Common myeloid progenitor, CD34-positive (primary cell): Measurements from ENCODE around the gene HELZ.
"Not testable (repeated sequence)": the region's sequence is repeated elsewhere in the genome, so short reads cannot be mapped to it uniquely, and the experiment has no call there.

Experiments used
- CTCF ChIA-PET: fragments of 350-600 bp; sonication (Branson Sonifier 250); formaldehyde crosslinking; loops from one replicate; lab custom pipeline; 2021; ENCODE audit warnings: antibody characterized with exemption; lab: Charles Lee
- POLR2A ChIA-PET: fragments of 350-600 bp; sonication (Branson Sonifier 250); formaldehyde crosslinking; loops from one replicate; lab custom pipeline; 2021; ENCODE audit warnings: antibody characterized with exemption; lab: Charles Lee
- DNase-seq, 3 donors: peaks; one replicate each; pipeline versions ENCODE4 v3.0.0 to v3.0.0-alpha.2; 2013
- H3K27ac ChIP-seq, 2 experiments: 1 replicate in 1 of 2; 2 replicates in 1 of 2; pipeline ENCODE4 v1.7.0; 2013; ENCODE audit warnings: inconsistent platforms in 2 of 2, low read length in 2 of 2, mild to moderate bottlenecking in 2 of 2, low read depth in 1 of 2, moderate library complexity in 1 of 2; ENCODE audit not compliant: severe bottlenecking in 2 of 2, insufficient read depth in 1 of 2, poor library complexity in 1 of 2
- H3K27me3 ChIP-seq, 5 experiments: replicated peaks in 2 of 5; 1 replicate in 3 of 5; 2 replicates in 2 of 5; pipeline versions ENCODE4 v1.6.1 to v1.7.0; 2013; ENCODE audit warnings: low read length in 4 of 5, mild to moderate bottlenecking in 2 of 5, moderate library complexity in 2 of 5, inconsistent platforms in 1 of 5; ENCODE audit not compliant: insufficient read depth in 5 of 5, control insufficient read depth in 4 of 5
- H3K36me3 ChIP-seq, 4 experiments: 1 replicate in 2 of 4; 2 replicates in 2 of 4; pipeline versions ENCODE4 v1.6.1 to v1.7.0; 2013; ENCODE audit warnings: low read length in 3 of 4, control low read depth in 1 of 4, mild to moderate bottlenecking in 1 of 4; ENCODE audit not compliant: control insufficient read depth in 4 of 4, insufficient read depth in 4 of 4
- H3K4me1 ChIP-seq, 4 experiments: 1 replicate in 3 of 4; 2 replicates in 1 of 4; pipeline versions ENCODE4 v1.6.1 to v1.7.1; 2013; ENCODE audit warnings: low read length in 3 of 4, mild to moderate bottlenecking in 3 of 4, control low read depth in 1 of 4, inconsistent platforms in 1 of 4, moderate library complexity in 1 of 4; ENCODE audit not compliant: control insufficient read depth in 4 of 4, insufficient read depth in 4 of 4; ENCODE audit errors: control extremely low read depth in 1 of 4
- H3K4me3 ChIP-seq, 7 experiments: 1 replicate in 4 of 7; 2 replicates in 3 of 7; pipeline versions ENCODE4 v1.5.1 to v1.7.0; 2013; ENCODE audit warnings: mild to moderate bottlenecking in 7 of 7, low read length in 6 of 7, moderate library complexity in 6 of 7, inconsistent platforms in 2 of 7, low read depth in 2 of 7, control low read depth in 1 of 7; ENCODE audit not compliant: insufficient read depth in 4 of 7, control insufficient read depth in 1 of 7; ENCODE audit errors: extremely low read depth in 1 of 7
- H3K9me3 ChIP-seq, 5 experiments: 1 replicate in 4 of 5; 2 replicates in 1 of 5; pipeline versions ENCODE4 v1.6.1 to v1.7.1; 2013; ENCODE audit warnings: low read length in 4 of 5, mild to moderate bottlenecking in 2 of 5, inconsistent platforms in 1 of 5, low read depth in 1 of 5, moderate library complexity in 1 of 5; ENCODE audit not compliant: control insufficient read depth in 4 of 5, insufficient read depth in 2 of 5; ENCODE audit errors: control extremely low read depth in 1 of 5
- WGBS: methylation state at CpG from one replicate; pipeline ENCODE4 v1.1.5; 2013; ENCODE audit not compliant: insufficient coverage; 5-methylcytosine and 5-hydroxymethylcytosine counted together

The HELZ gene

DNA sequence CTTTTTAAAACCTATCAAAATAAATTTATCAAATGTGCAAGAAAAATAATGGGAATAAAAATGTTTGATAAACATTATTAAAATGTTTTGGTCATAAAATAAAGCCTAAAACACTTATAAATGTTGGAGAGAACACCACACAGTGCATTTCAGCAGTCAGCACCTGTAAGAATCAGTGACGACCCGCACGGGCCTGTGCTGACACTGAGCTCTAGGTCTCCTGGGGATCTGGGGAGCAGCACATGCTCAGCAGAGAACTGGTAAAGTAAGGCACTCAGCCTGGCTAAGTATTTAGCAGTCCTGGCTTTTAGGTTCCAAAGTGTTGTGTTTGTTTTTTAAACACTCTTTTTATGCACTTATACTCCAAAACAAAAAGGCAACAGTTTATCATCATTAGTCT lies 46.9 kb downstream of the HELZ start:
- H3K36me3 ChIP-seq = peaks cover 23 to 59% (median 40%) of the 10 kb centered on the region in 4 experiments
- WGBS = 97% methylated on average over 3 of the region's 3 CpGs
- peaks cover 0 to 1% (median 0%) of the 10 kb centered on the region in 5 experiments for H3K9me3 ChIP-seq
- H3K4me3 ChIP-seq = no peak overlapping the region
- no peak overlapping the region for H3K27ac ChIP-seq
- CTCF ChIA-PET = no interaction called here
- no peaks in the 10 kb centered on the region for H3K4me1 ChIP-seq
- DNase-seq = no peak
- H3K27me3 ChIP-seq = no peaks in the 10 kb centered on the region
- POLR2A ChIA-PET = no interaction called here

- H3K4me3 ChIP-seq, POLR2A ChIA-PET, CTCF ChIA-PET, H3K9me3 ChIP-seq, H3K4me1 ChIP-seq, H3K27ac ChIP-seq, H3K27me3 ChIP-seq, DNase-seq: not testable (repeated sequence)
- H3K36me3 ChIP-seq = peaks cover 19 to 52% (median 37%) of the 10 kb centered on the region in 4 experiments
- WGBS = 100% methylated on average over 2 of the region's 3 CpGs
Observed at GRCh38 chr17:67197023-67197422, 48.0 kb downstream of the HELZ start.

- Histone ChIP-seq H3K9me3 (peaks cover 0 to 1% (median 0%) of the 10 kb centered on the region in 5 experiments), H3K4me3 (no peak overlapping the region), H3K27me3 (no peaks in the 10 kb centered on the region), H3K36me3 (peaks cover 19 to 51% (median 37%) of the 10 kb centered on the region in 4 experiments), H3K27ac (no peak overlapping the region), H3K4me1 (no peaks in the 10 kb centered on the region)
- ChIA-PET POLR2A (no interaction called here), CTCF (interaction anchor here (0.6 kb wide), 1 partner anchor 19 kb away, joined by 4 read pairs; no protein-coding TSS in a partner anchor)
- WGBS = no CpG with 5 or more reads among the region's 1 CpG
- DNase-seq = no peak
Observed at GRCh38 chr17:67196422-67196821, 48.6 kb downstream of the HELZ start.

DNA sequence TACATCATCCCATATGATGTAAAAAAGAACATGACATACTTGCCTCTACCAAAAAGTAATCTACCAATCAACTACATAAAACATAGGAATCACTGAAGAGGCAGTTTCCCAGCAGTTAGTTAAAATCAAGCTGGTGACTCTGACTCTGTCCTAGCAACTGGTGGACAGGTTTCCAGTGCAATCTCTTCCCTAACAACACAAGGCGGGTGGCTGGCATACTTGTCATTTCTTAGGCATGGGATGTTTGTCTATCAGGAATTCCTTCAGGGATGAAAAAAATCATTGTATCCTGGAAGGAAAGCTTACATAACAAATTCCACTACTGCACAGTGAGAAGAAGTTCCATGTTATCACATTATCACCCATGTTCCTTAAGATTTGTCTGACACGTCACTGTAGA lies 50.9 kb downstream of the HELZ start:
- Histone ChIP-seq H3K27me3 (no peaks in the 10 kb centered on the region), H3K9me3 (peaks cover 0 to 1% (median 0%) of the 10 kb centered on the region in 5 experiments), H3K27ac (no peak overlapping the region), H3K4me3 (no peak overlapping the region), H3K36me3 (peaks cover 21 to 41% (median 28%) of the 10 kb centered on the region in 4 experiments), H3K4me1 (no peaks in the 10 kb centered on the region)
- WGBS = no CpG with 5 or more reads among the region's 2 CpGs
- ChIA-PET POLR2A (no interaction called here), CTCF (no interaction called here)
- DNase-seq = no peak

DNA sequence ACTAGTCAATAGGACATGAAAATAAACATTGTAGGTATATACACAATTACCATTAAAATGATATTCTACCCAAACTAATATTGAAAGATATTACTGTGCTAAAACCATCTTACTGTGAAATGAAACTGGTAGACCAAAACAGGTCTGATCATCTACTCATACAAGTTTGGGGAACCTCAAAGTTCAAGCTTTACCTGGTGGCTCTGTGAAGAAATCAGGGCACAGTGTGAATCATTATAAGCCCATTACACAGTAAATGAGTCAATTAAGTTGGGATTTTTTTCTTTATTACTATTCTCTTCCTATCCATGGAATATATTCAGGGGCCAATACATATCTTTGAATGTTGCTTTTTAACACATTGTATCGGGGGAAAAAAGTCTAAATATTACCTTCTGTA lies 57.1 kb downstream of the HELZ start:
- H3K27ac ChIP-seq = no peak overlapping the region
- no peaks in the 10 kb centered on the region for H3K9me3 ChIP-seq
- ChIA-PET CTCF (no interaction called here), POLR2A (no interaction called here)
- no peak overlapping the region for H3K4me3 ChIP-seq
- 83% methylated on average over 1 of the region's 1 CpG for WGBS
- no peak for DNase-seq
- no peaks in the 10 kb centered on the region for H3K27me3 ChIP-seq
- no peaks in the 10 kb centered on the region for H3K4me1 ChIP-seq
- H3K36me3 ChIP-seq = peaks cover 11 to 28% (median 21%) of the 10 kb centered on the region in 4 experiments

- CTCF ChIA-PET = interaction anchor here (1.0 kb wide), 1 partner anchor 9 kb away, joined by 4 read pairs; no protein-coding TSS in a partner anchor
- 100% methylated on average over 1 of the region's 4 CpGs for WGBS
Observed at GRCh38 chr17:67186782-67187181, 58.2 kb downstream of the HELZ start.

GRCh38 chr17:67183531-67183930 lies 61.5 kb downstream of the HELZ start:
- ChIA-PET POLR2A (no interaction called here), CTCF (no interaction called here)
- no peak for DNase-seq
- Histone ChIP-seq H3K27ac (no peak overlapping the region), H3K27me3 (no peaks in the 10 kb centered on the region), H3K4me1 (peaks cover 0 to 3% (median 1%) of the 10 kb centered on the region in 4 experiments), H3K4me3 (no peak overlapping the region), H3K36me3 (peaks cover 6 to 32% (median 16%) of the 10 kb centered on the region in 4 experiments), H3K9me3 (no peaks in the 10 kb centered on the region)
- no CpG with 5 or more reads among the region's 1 CpG for WGBS

More at GRCh38 chr17:67186782-67187181, 58.2 kb downstream of the HELZ start:
- DNase-seq = no peak
- H3K9me3 ChIP-seq = no peaks in the 10 kb centered on the region
- peaks cover 13 to 36% (median 22%) of the 10 kb centered on the region in 4 experiments for H3K36me3 ChIP-seq
- H3K27me3 ChIP-seq = no peaks in the 10 kb centered on the region
- no peak overlapping the region for H3K4me3 ChIP-seq
- no peak overlapping the region for H3K27ac ChIP-seq
- POLR2A ChIA-PET = no interaction called here
- no peaks in the 10 kb centered on the region for H3K4me1 ChIP-seq
